Urothelium cell line (cell line): ENCODE data around the gene ANO6.
A peak's percentile ranks its signal among the peaks of the same experiment; 100 is the strongest.
"Not testable (repeated sequence)": the region's sequence is repeated elsewhere in the genome, so short reads cannot be mapped to it uniquely, and the experiment has no call there.

Experiments used
- DNase-seq: peaks from one replicate; pipeline ENCODE4 v3.0.0; 2011; ENCODE audit warnings: low spot score, mixed read lengths
- FAIRE-seq: peaks from 2 replicates; lab custom pipeline; 2011; peaks lifted over from hg19 to GRCh38; lab: Jason Lieb, UNC

Gene ANO6

DNA sequence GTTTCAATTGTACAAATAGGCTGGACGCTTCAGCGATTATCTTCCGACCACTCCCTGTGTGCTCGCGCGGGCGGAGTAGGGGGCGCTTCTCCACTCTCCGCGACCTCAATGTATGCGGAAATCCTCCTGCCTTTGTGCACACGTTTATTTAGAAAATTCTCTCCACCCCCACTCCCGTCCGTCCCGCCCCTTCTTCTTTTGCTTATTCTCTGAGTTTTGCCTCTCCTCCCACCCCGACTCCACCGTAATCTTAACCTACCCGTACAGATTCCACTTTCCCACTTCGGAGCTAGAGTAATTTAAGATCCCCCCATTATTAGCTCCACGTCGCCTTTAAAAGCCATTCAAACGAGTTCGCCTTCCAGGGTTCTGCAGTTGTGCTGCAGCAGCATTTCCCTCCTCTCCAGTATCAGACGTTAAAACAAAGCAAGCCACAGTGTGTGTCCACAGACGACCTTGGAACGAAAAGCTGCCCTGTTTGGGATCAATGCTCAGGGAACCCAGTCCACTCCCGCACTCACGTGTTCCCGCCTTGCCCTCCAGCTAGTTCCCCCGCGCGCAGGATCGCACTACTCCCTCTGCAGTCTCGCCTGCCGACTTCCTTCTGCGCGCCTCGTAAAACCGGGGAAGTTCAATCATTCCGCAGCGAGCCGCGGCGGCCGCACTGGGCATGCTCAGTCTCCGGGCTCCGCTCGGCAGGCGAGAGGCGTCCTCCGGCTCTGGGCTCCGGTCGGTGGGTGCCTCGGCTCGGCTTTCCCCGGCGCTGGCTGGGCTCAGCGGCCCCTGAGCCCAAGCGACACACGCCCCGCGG, at the start of gene ANO6:
ANO6 (plus strand) TSS at position 677 of the 811 bp plus-strand sequence. CDS start 227 bp downstream, outside the sequence.
- FAIRE-seq, result peak; percentile 55
- DNase-seq, result peak; percentile 84

- FAIRE-seq (no peak), DNase-seq (no peak)
Observed at GRCh38 chr12:45168976-45169375, 46.9 kb upstream of the ANO6 start.

DNA sequence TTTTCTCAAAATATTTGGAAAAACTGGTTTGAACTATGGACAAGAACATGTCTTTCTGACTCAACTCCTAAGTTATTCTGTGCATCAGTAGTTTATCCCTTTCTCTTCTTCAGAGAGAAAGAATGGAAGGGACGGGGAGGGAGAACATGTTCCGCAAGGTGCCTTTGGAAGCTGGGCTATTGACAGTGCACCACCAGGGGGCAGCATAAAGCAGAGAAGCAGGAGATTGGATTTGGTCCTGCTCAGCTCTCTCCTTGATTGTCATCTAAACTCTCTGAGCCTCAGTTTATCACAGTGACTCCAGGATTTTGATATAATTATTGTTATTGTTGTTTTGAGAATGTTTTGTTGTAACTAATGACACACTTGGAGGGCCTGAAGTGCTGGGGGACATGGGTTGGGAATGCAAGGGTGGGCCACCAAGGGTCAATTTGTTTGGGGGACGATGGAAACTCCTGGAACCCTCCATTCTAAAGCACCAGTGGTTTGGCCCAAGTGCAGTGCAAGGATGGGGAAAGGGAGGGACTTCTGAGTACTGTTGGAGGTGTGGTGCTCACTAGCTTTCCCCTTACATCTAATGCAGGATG, 45.3 kb upstream of the ANO6 start:
- peak; percentile 70 for DNase-seq
- peak; percentile 13 for FAIRE-seq

GRCh38 chr12:45173293-45173692, 42.6 kb upstream of the ANO6 start:
- not testable (repeated sequence) for DNase-seq
- FAIRE-seq, result peak; percentile 37

DNA sequence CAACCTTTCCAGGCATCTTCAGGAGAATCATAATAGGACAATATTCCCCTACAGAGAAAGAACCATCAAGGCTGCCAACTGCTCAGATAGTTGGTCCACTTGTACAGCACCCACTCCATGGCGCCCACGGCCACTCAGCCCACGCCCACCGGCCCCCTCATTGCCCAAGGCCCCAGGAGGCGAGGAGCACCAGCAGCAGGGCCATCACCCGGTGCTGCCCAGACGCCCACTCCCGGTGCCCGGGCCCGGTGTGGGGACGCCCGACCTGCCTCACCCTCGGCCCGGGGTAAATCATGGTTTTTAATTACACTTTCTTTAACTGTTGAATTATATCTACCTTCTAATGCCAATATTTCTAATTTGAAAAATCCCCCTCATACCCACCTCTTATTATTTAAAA, 41.3 kb upstream of the ANO6 start:
- no peak for FAIRE-seq
- DNase-seq, result no peak

DNA sequence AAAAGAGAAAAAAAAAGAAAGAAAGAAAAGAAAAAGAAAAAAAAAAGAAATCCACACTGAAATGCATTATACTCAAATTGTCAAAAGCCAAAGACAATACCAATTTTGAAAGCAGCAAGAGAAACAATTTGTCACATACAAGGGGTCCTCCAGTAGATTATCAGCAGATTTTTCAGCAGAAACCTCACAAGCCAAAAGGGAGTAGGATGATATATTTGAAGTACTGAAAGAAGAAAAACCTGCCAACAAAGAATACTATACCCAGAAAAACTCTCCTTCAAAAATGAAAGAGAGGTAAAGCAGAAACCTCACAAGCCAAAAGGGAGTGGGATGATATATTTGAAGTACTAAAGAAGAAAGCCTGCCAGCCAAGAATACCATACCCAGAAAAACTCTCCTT, 37.1 kb upstream of the ANO6 start:
- DNase-seq (no peak), FAIRE-seq (no peak)

GRCh38 chr12:45182511-45182910, 33.4 kb upstream of the ANO6 start:
- FAIRE-seq, result no peak
- no peak for DNase-seq

DNA sequence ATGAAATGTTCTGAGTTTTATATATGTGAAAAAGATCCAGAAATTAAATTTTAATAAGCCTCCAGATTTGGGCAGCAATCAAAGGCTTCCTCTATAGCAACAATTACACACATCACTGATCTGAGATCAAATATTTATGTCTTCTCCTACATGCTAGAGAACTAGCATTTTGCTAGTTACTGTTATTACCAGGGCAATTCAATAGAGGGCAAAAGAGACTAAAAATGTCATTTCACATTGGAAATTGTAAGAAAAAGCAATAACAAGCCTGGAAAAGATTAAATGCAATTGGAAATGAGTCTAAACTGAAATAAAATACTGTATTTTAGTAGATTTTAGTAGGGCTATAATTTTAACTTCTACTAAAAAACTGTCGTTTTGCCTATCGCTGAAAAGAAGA, 32.6 kb upstream of the ANO6 start:
- no peak for FAIRE-seq

DNA sequence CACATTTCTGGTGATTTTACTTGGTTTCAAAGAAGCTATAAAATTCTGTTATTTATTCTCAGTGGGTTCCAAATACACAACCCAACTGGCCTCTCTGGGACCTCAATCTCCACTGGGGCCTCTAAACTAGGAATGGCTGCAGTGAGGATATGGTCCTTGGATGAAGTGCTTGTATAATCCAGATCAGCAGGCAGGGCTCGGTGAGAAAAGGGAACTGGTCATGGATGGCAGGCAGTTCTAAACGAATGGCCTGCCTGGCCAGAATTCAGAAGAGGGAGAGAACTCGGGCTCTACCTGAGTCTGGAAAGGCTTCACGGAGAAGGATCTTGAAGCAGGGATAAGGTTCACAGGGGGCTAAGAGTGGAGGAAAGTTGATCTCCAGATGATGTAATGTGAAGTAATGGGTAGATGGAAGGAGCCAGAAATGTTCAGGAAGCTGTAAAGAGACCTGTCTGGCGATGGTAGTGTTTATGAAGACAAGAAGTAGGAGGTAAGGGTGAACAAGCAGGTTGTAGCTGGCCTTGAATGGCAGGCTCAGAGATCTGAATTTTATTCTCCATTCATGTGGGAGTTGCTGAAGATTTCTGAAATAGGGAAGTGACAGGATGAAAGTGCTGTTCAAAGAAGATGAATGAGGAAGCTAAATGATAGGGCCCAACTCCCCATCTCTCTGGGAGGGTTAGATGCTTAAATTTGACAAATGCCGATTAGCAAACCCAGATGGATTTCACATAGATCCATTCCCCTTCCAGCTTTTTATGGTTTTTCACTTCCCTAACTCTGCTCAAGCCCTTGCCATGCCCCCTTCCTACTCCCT, 31.5 kb upstream of the ANO6 start:
- no peak for DNase-seq
- no peak for FAIRE-seq

More for the DNA sequence above, 32.6 kb upstream of the ANO6 start:
- no peak for DNase-seq

- FAIRE-seq (no peak), DNase-seq (no peak)
Observed at GRCh38 chr12:45186762-45187161, 29.1 kb upstream of the ANO6 start.

GRCh38 chr12:45189766-45190403, 26.0 kb upstream of the ANO6 start:
- FAIRE-seq (no peak), DNase-seq (no peak)

- FAIRE-seq, result no peak
- DNase-seq, result no peak
Observed at GRCh38 chr12:45191239-45191638, 24.7 kb upstream of the ANO6 start.

DNA sequence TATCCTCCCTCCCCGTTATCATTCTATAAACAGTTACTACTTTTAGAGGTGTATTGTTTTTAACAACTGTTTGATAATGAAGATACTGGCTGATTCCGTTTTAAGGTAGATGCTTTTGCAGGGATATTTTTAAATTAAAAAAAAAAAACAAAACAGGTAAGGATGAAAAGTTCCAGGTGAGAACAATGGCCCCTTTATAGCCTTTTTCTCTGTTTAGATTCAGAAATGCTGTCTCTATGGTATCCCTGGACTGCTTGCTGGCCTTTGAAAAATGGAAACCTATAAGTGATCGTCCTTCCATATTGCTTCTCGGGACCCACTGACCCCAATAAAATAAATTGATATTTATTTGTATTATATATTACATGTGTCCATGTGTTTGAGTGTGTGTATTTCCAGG, 23.2 kb upstream of the ANO6 start:
- FAIRE-seq (no peak), DNase-seq (no peak)

- no peak for DNase-seq
- FAIRE-seq, result no peak
Observed at GRCh38 chr12:45200491-45201043, 15.3 kb upstream of the ANO6 start.

- no peak for FAIRE-seq
Observed at GRCh38 chr12:45203767-45204166, 12.1 kb upstream of the ANO6 start.

GRCh38 chr12:45204757-45205156, 11.1 kb upstream of the ANO6 start:
- FAIRE-seq (no peak), DNase-seq (no peak)

More at GRCh38 chr12:45203767-45204166, 12.1 kb upstream of the ANO6 start:
- DNase-seq, result no peak

GRCh38 chr12:45205165-45205825, 10.6 kb upstream of the ANO6 start:
- FAIRE-seq (no peak), DNase-seq (no peak)

GRCh38 chr12:45208604-45209487, 7.0 kb upstream of the ANO6 start:
- FAIRE-seq (no peak), DNase-seq (no peak)

- FAIRE-seq, result no peak
- no peak for DNase-seq
Observed at GRCh38 chr12:45209784-45210183, 6.1 kb upstream of the ANO6 start.
